Lung (tissue), 12 donors: ENCODE data around the gene ADAMTS17. TPM values are rescaled to one million over a fixed set of nuclear protein-coding genes. Genes with fewer than 3 reads are reported as not detected.
A peak's percentile ranks its signal among the peaks of the same experiment; 100 is the strongest.

Experiments used
- ATAC-seq: fragments of 200-7000 bp; cut with Tn5 transposase; one replicate; pipeline ENCODE4 v1.9.1; 2020; ENCODE audit warnings: moderate number of reproducible peaks; ENCODE audit not compliant: insufficient read depth, low FRiP score
- DNase-seq, 3 donors: peaks; one replicate each; pipeline ENCODE4 v3.0.0-alpha.2; 2013 to 2017
- H3K27ac ChIP-seq, 2 donors: one replicate each; pipeline ENCODE4 v1.5.1; 2013; ENCODE audit warnings: mild to moderate bottlenecking in 2 of 2, moderate library complexity in 2 of 2, control low read depth in 1 of 2, inconsistent platforms in 1 of 2, low read depth in 1 of 2, low read length in 1 of 2
- H3K27me3 ChIP-seq, 3 donors: one replicate each; pipeline ENCODE4 v1.5.1; 2013; ENCODE audit warnings: low read length in 2 of 3; ENCODE audit not compliant: control insufficient read depth in 3 of 3, insufficient read depth in 3 of 3
- H3K36me3 ChIP-seq, 4 donors: one replicate each; pipeline ENCODE4 v1.5.1; 2013; ENCODE audit warnings: low read length in 4 of 4, mild to moderate bottlenecking in 1 of 4, moderate library complexity in 1 of 4; ENCODE audit not compliant: control insufficient read depth in 4 of 4, insufficient read depth in 4 of 4
- H3K4me1 ChIP-seq, 5 donors: one replicate each; pipeline ENCODE4 v1.5.1; 2013; ENCODE audit warnings: low read length in 5 of 5, mild to moderate bottlenecking in 2 of 5, moderate library complexity in 1 of 5; ENCODE audit not compliant: control insufficient read depth in 5 of 5, insufficient read depth in 5 of 5
- H3K4me3 ChIP-seq: one replicate; pipeline ENCODE4 v1.5.1; 2013; ENCODE audit warnings: mild to moderate bottlenecking, control low read depth, moderate library complexity
- H3K9ac ChIP-seq, 2 donors: one replicate each; pipeline ENCODE4 v1.5.1; 2013; ENCODE audit warnings: low read length in 2 of 2, control low read depth in 1 of 2; ENCODE audit not compliant: insufficient read depth in 1 of 2
- H3K9me3 ChIP-seq, 4 donors: one replicate each; pipeline ENCODE4 v1.5.1; 2013; ENCODE audit warnings: low read length in 3 of 4, mild to moderate bottlenecking in 1 of 4, moderate library complexity in 1 of 4; ENCODE audit not compliant: control insufficient read depth in 4 of 4, insufficient read depth in 3 of 4
- CTCF ChIP-seq: IDR thresholded peaks from 2 replicates; pipeline ENCODE4 v1.5.1; 2012; ENCODE audit warnings: mild to moderate bottlenecking; ENCODE audit errors: control extremely low read depth, extremely low read depth
- WGBS, 2 donors: extraction: QIAGEN DNeasy Blood & Tissue Kit; methylation state at CpG; one replicate each; pipeline ENCODE4 v1.1.7; 2013; 5-methylcytosine and 5-hydroxymethylcytosine counted together
- polyA plus RNA-seq, 2 donors: library from polyadenylated mRNA; stranded (reverse); fragments of 200-250 nt; gene quantifications; one replicate each; pipeline ENCODE4 v1.2.1, GENCODE V29; 2013
- total RNA-seq, 2 donors: library from RNA; depleted of rRNA in 1 of 2; stranded (reverse); fragments of >200 nt in 1 of 2; gene quantifications; one replicate each; pipeline ENCODE4 v1.2.1, GENCODE V29; 2014 to 2021
- donor health status: control.
- donor health status: control.
- donor health status: Bipolar disorder and iron deficiency.
- donor health status: healthy.
- donor health status: DM: yes; HTN: yes; CAD: no.

Gene ADAMTS17
- total and polyA plus RNA-seq, 4 donors: 0.47 to 6.6 (median 2.2) TPM

DNA sequence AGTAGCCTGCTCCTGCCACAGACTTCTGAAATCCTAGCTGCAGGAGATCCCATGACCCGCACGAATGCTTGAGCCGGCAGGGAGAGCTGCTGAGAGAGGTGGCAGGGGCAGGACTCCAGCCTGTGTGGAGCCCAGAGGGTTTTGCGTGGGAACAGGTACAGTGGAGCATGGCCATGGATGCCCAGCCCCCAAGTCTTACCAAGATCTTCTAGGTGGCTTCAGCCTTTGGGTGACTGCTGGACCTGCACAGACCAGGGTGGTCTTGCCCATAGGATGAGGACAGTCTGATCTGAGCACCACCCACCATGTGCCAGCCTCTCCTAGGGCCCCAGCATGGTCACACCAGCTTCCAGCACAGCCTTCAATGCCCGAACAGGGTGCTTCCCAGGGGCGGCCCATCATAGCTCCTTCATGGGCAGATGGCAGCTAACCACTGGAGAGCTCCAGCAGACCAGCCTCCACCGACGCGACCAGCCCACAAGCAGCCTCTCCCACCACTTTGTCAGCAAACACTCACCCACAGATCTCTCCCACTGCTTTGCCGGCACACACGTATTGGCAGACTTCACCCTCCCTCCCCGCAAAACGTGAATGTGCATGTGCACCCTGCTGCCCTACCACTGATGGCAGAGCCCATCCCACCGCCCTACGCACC is 56.0 kb downstream of the ADAMTS17 start:
- DNase-seq (no peak), ATAC-seq (no peak)
- no peaks in the 10 kb centered on the region for H3K36me3 ChIP-seq
- TF ChIP-seq CTCF: no peak
- 92 to 93% methylated on average over 15 of the region's 15 CpGs for WGBS, 2 donors
- H3K27me3 ChIP-seq: no peaks in the 10 kb centered on the region
- no peak overlapping the region for H3K4me3 ChIP-seq
- H3K9me3 ChIP-seq: peaks cover 0 to 4% (median 0%) of the 10 kb centered on the region in 4 donors
- H3K4me1 ChIP-seq: peaks cover 0 to 7% (median 4%) of the 10 kb centered on the region in 5 donors
- peak overlapping the region in 1 of 2 donors; percentile 15 for H3K27ac ChIP-seq
- no peak overlapping the region for H3K9ac ChIP-seq

DNA sequence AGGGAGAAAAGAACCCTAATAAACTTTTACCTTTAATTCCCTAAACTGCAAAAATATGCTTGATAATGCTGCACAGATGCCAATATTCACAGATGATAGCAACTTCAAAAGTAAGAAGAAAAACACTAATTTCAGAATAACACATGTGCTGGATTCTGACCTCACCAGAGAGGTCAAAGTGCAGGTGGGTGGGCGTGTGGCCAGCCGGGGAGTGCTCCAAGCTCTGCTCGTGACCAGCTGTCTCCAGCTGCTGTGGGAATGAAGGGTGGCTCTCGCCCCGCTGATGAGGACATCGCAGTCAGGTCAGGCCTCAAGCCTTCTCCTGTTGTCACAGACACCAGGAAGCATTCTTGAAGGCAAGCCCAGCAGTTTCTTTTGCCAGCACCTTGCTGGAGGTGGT is 57.1 kb downstream of the ADAMTS17 start:
- H3K4me3 ChIP-seq: no peak overlapping the region
- peak; percentile 72 to 77 (median 77) for DNase-seq
- H3K9me3 ChIP-seq: peaks cover 0 to 4% (median 0%) of the 10 kb centered on the region in 4 donors
- no peaks in the 10 kb centered on the region for H3K36me3 ChIP-seq
- H3K9ac ChIP-seq: no peak overlapping the region
- WGBS, 2 donors: 54 to 60% methylated on average over 6 of the region's 6 CpGs
- H3K27me3 ChIP-seq: no peaks in the 10 kb centered on the region
- H3K4me1 ChIP-seq: peaks cover 0 to 7% (median 4%) of the 10 kb centered on the region in 5 donors
- TF ChIP-seq CTCF: no peak
- H3K27ac ChIP-seq: no peak overlapping the region
- ATAC-seq: no peak

GRCh38 chr15:100284191-100284590 is 57.6 kb downstream of the ADAMTS17 start:
- no peak overlapping the region for H3K9ac ChIP-seq
- no peaks in the 10 kb centered on the region for H3K27me3 ChIP-seq
- 81 to 91% methylated on average over 5 of the region's 5 CpGs for WGBS, 2 donors
- DNase-seq (no peak), ATAC-seq (no peak)
- peaks cover 0 to 7% (median 4%) of the 10 kb centered on the region in 5 donors for H3K4me1 ChIP-seq
- H3K36me3 ChIP-seq: no peaks in the 10 kb centered on the region
- no peak for TF ChIP-seq CTCF
- H3K4me3 ChIP-seq: no peak overlapping the region
- no peak overlapping the region for H3K27ac ChIP-seq
- H3K9me3 ChIP-seq: peaks cover 0 to 3% (median 0%) of the 10 kb centered on the region in 4 donors
